HCT116 (cell line): ENCODE data around the gene RPS6KC1. TPM values are rescaled to one million over a fixed set of nuclear protein-coding genes. Genes with fewer than 3 reads are reported as not detected.

Source experiments
- ATAC-seq: fragments of 200-7000 bp; cut with Tn5 transposase; 2 replicates; pipeline ENCODE4 v1.9.1; 2020; ENCODE audit warnings: mild to moderate bottlenecking, moderate library complexity
- BruUV-seq: library from RNA; stranded (reverse); fragments of 400-500 nt; replicated peaks from 2 replicates; lab custom pipeline; 2021; lab: Mats Ljungman, UMichigan
- CTCF ChIA-PET: fragments of 300-600 bp; sonication (Branson Sonifier 250); formaldehyde crosslinking; loops from one replicate; lab custom pipeline; 2021; ENCODE audit warnings: antibody characterized with exemption; lab: Charles Lee
- POLR2A ChIA-PET: fragments of 300-600, 350-600 bp; sonication (Branson Sonifier 250); formaldehyde crosslinking; loops from one replicate; lab custom pipeline; 2021; ENCODE audit warnings: antibody characterized with exemption; lab: Charles Lee
- RAD21 ChIA-PET, 2 experiments: fragments of 300-600 bp; sonication (Branson Sonifier 250); formaldehyde crosslinking; loops; one replicate each; lab custom pipeline; 2023; ENCODE audit warnings: low total read pairs in 2 of 2; ENCODE audit not compliant: uncharacterized antibody in 2 of 2, unreplicated experiment in 2 of 2, low non-redundant PET in 1 of 2; lab: Charles Lee
- DNase-seq: peaks from one replicate; pipeline ENCODE4 v3.0.0-alpha.2; 2010; ENCODE audit warnings: low read depth, low spot score
- H2AFZ ChIP-seq: fragments of 200-600 bp; shearing (Covaris generic), sonication (generic); 2 replicates; pipeline ENCODE4 v1.6.1; 2017; ENCODE audit warnings: low read depth, mixed run types, mixed read lengths, antibody characterized with exemption, low read length; ENCODE audit not compliant: poor library complexity, severe bottlenecking
- H3K27ac ChIP-seq: 2 replicates; pipeline ENCODE4 v1.5.1; 2012; ENCODE audit warnings: low read depth, low read length
- H3K27me3 ChIP-seq: fragments of 200-600 bp; sonication (generic); 2 replicates; pipeline ENCODE4 v1.6.1; 2016; ENCODE audit warnings: mixed run types, low read length, mixed read lengths; ENCODE audit not compliant: insufficient read depth
- H3K36me3 ChIP-seq, 2 experiments: fragments of 200-500 bp in 1 of 2; fragments of 200-600 bp in 1 of 2; sonication (Bioruptor generic) in 1 of 2; sonication (generic) in 1 of 2; 2 replicates each; pipeline versions ENCODE4 v1.5.1 to v1.6.1; 2014 to 2016; ENCODE audit warnings: low read length in 2 of 2, inconsistent platforms in 1 of 2, mixed read lengths in 1 of 2, mixed run types in 1 of 2; ENCODE audit not compliant: insufficient read depth in 2 of 2, control insufficient read depth in 1 of 2
- H3K4me1 ChIP-seq, 2 experiments: fragments of 200-600 bp in 1 of 2; sonication (generic) in 1 of 2; 2 replicates each; pipeline versions ENCODE4 v1.5.1 to v1.6.1; 2012 to 2017; ENCODE audit warnings: low read length in 2 of 2, inconsistent platforms in 1 of 2, mild to moderate bottlenecking in 1 of 2, mixed read lengths in 1 of 2, mixed run types in 1 of 2, moderate library complexity in 1 of 2; ENCODE audit not compliant: insufficient read depth in 2 of 2, control insufficient read depth in 1 of 2
- H3K4me2 ChIP-seq: fragments of 200-600 bp; sonication (generic); 2 replicates; pipeline ENCODE4 v1.6.1; 2017; ENCODE audit warnings: mixed run types, low read length, mixed read lengths
- H3K4me3 ChIP-seq, 2 experiments: fragments of 200-600 bp in 1 of 2; sonication (generic) in 1 of 2; replicated peaks in 1 of 2; 2 replicates each; pipeline ENCODE4 v1.5.1; 2011 to 2016; ENCODE audit warnings: low read length in 2 of 2, control low read depth in 1 of 2, low read depth in 1 of 2, mild to moderate bottlenecking in 1 of 2, mixed read lengths in 1 of 2, mixed run types in 1 of 2
- H3K79me2 ChIP-seq: fragments of 200-600 bp; sonication (generic); 2 replicates; pipeline ENCODE4 v1.6.1; 2017; ENCODE audit warnings: mild to moderate bottlenecking, mixed run types, low read length, moderate library complexity, mixed read lengths; ENCODE audit not compliant: insufficient read depth
- H3K9ac ChIP-seq: fragments of 200-600 bp; sonication (generic); 2 replicates; pipeline ENCODE4 v1.6.1; 2016; ENCODE audit warnings: low read length, mixed read lengths
- H3K9me2 ChIP-seq: fragments of 200-600 bp; sonication (generic), shearing (Covaris generic); 2 replicates; pipeline ENCODE4 v1.6.1; 2017; ENCODE audit warnings: mixed run types, mild to moderate bottlenecking, moderate library complexity; ENCODE audit not compliant: insufficient read depth
- H3K9me3 ChIP-seq, 2 experiments: fragments of 200-500 bp in 1 of 2; fragments of 200-600 bp in 1 of 2; sonication (Bioruptor generic) in 1 of 2; sonication (generic) in 1 of 2; 2 replicates each; pipeline ENCODE4 v1.6.1; 2014 to 2017; ENCODE audit warnings: low read length in 2 of 2, mixed read lengths in 2 of 2, inconsistent platforms in 1 of 2, low read depth in 1 of 2, mild to moderate bottlenecking in 1 of 2, mixed run types in 1 of 2, moderate library complexity in 1 of 2; ENCODE audit not compliant: control insufficient read depth in 1 of 2, insufficient read depth in 1 of 2
- H4K20me1 ChIP-seq: fragments of 200-600 bp; sonication (generic), shearing (Covaris generic); 2 replicates; pipeline ENCODE4 v1.6.1; 2017; ENCODE audit warnings: mixed run types, mild to moderate bottlenecking, moderate library complexity; ENCODE audit not compliant: insufficient read depth
- CBX3 ChIP-seq: IDR thresholded peaks from 2 replicates; pipeline ENCODE4 v1.6.1; 2012; ENCODE audit warnings: low read depth
- CEBPB ChIP-seq: IDR thresholded peaks from 2 replicates; pipeline ENCODE4 v1.6.1; 2012; ENCODE audit warnings: low read depth
- ELF1 ChIP-seq: IDR thresholded peaks from 2 replicates; pipeline ENCODE4 v1.6.1; 2012; ENCODE audit warnings: low read depth, borderline replicate concordance
- EZH2 ChIP-seq: fragments of 200-600 bp; sonication (generic); IDR thresholded peaks from 2 replicates; pipeline ENCODE4 v1.6.1; 2017; ENCODE audit warnings: antibody characterized with exemption, mixed run types
- EZH2phosphoT487 ChIP-seq: fragments of 200-600 bp; IDR thresholded peaks from 2 replicates; pipeline ENCODE4 v1.6.1; 2018; ENCODE audit warnings: antibody characterized with exemption, borderline replicate concordance
- FOSL1 ChIP-seq: IDR thresholded peaks from 2 replicates; pipeline ENCODE4 v1.6.1; 2012; ENCODE audit warnings: low read depth
- JUND ChIP-seq: IDR thresholded peaks from 2 replicates; pipeline ENCODE4 v1.6.1; 2012
- MAX ChIP-seq: IDR thresholded peaks from 2 replicates; pipeline ENCODE4 v1.6.1; 2012
- POLR2AphosphoS5 ChIP-seq: IDR thresholded peaks from 2 replicates; pipeline ENCODE4 v1.6.1; 2011; ENCODE audit warnings: mild to moderate bottlenecking, low read depth, low read length, moderate library complexity
- RAD21 ChIP-seq: IDR thresholded peaks from 2 replicates; pipeline ENCODE4 v1.6.1; 2012; ENCODE audit warnings: low read depth, mild to moderate bottlenecking
- SIN3A ChIP-seq: IDR thresholded peaks from 2 replicates; pipeline ENCODE4 v1.6.1; 2012; ENCODE audit warnings: low read depth
- SP1 ChIP-seq: IDR thresholded peaks from 2 replicates; pipeline ENCODE4 v1.6.1; 2012; ENCODE audit warnings: low read depth
- SRF ChIP-seq: IDR thresholded peaks from 2 replicates; pipeline ENCODE4 v1.6.1; 2012; ENCODE audit warnings: low read depth
- TCF7L2 ChIP-seq: IDR thresholded peaks from 2 replicates; pipeline ENCODE4 v1.7.0; 2011; ENCODE audit warnings: borderline replicate concordance, inconsistent platforms; ENCODE audit not compliant: insufficient read depth, insufficient read length; ENCODE audit errors: extremely low read depth
- YY1 ChIP-seq: IDR thresholded peaks from 2 replicates; pipeline ENCODE4 v1.6.1; 2011; ENCODE audit warnings: low read length, low read depth, moderate library complexity, mild to moderate bottlenecking; ENCODE audit not compliant: insufficient replicate concordance; ENCODE audit errors: extremely low read depth
- ZBTB33 ChIP-seq: IDR thresholded peaks from 2 replicates; pipeline ENCODE4 v1.6.1; 2011; ENCODE audit warnings: mild to moderate bottlenecking, low read length, moderate library complexity; ENCODE audit not compliant: insufficient replicate concordance; ENCODE audit errors: extremely low read depth
- intact Hi-C: fragments of 100-400 bp; cut with micrococcal nuclease; formaldehyde crosslinking; loops from 2 replicates; pipeline ENCODE4 v1.10.0; 2022
- total RNA-seq: library from RNA; stranded (reverse); gene quantifications from one replicate; pipeline ENCODE4 v1.2.1, GENCODE V29; 2021; ENCODE audit not compliant: unreplicated experiment
- TF ChIP-seq, protein P1 (sequence below): IDR thresholded peaks from 2 replicates; pipeline ENCODE4 v1.6.1; 2012
- TF ChIP-seq, protein P2 (sequence below): IDR thresholded peaks from 2 replicates; pipeline ENCODE4 v1.6.1; 2012; ENCODE audit warnings: low read depth

The RPS6KC1 gene
- total RNA-seq, 1 experiment from 2014 or later = 15.9 TPM

GRCh38 chr1:213051881-213052202 lies 801 bp downstream of the RPS6KC1 start:
- Histone ChIP-seq H3K9me2 (no peaks in the 10 kb centered on the region), H3K36me3 (no peaks in the 10 kb centered on the region), H3K4me1 (peaks cover 8 to 24% of the 10 kb centered on the region in 2 experiments; a peak in 3 of 4 replicates), H3K27ac (peak overlapping the region; percentile 60; the same call in 1 of the 2 replicates), H3K79me2 (peaks cover 54% of the 10 kb centered on the region), H3K4me2 (peak overlapping the region; percentile 83), H3K27me3 (no peaks in the 10 kb centered on the region), H3K4me3 (peak overlapping the region; percentile 93), H2AFZ (no peak overlapping the region), H3K9me3 (no peaks in the 10 kb centered on the region), H3K9ac (peak overlapping the region; percentile 70), H4K20me1 (no peaks in the 10 kb centered on the region)
- no peak for ATAC-seq
- BruUV-seq = TSS peak; percentile 75
- no peak for TF ChIP-seq EZH2phosphoT487
- TF ChIP-seq, protein P1, sequence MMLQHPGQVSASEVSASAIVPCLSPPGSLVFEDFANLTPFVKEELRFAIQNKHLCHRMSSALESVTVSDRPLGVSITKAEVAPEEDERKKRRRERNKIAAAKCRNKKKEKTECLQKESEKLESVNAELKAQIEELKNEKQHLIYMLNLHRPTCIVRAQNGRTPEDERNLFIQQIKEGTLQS = no peak
- no peak for TF ChIP-seq FOSL1
- TF ChIP-seq SIN3A = no peak
- no peak for TF ChIP-seq POLR2AphosphoS5
- no peak for TF ChIP-seq RAD21
- no peak for TF ChIP-seq ELF1
- no peak for TF ChIP-seq SP1
- no peak for TF ChIP-seq CBX3
- no peak for TF ChIP-seq JUND
- TF ChIP-seq ZBTB33 = no peak
- TF ChIP-seq TCF7L2 = no peak
- TF ChIP-seq CEBPB = no peak
- no peak for TF ChIP-seq MAX
- TF ChIP-seq SRF = no peak
- TF ChIP-seq, protein P2, sequence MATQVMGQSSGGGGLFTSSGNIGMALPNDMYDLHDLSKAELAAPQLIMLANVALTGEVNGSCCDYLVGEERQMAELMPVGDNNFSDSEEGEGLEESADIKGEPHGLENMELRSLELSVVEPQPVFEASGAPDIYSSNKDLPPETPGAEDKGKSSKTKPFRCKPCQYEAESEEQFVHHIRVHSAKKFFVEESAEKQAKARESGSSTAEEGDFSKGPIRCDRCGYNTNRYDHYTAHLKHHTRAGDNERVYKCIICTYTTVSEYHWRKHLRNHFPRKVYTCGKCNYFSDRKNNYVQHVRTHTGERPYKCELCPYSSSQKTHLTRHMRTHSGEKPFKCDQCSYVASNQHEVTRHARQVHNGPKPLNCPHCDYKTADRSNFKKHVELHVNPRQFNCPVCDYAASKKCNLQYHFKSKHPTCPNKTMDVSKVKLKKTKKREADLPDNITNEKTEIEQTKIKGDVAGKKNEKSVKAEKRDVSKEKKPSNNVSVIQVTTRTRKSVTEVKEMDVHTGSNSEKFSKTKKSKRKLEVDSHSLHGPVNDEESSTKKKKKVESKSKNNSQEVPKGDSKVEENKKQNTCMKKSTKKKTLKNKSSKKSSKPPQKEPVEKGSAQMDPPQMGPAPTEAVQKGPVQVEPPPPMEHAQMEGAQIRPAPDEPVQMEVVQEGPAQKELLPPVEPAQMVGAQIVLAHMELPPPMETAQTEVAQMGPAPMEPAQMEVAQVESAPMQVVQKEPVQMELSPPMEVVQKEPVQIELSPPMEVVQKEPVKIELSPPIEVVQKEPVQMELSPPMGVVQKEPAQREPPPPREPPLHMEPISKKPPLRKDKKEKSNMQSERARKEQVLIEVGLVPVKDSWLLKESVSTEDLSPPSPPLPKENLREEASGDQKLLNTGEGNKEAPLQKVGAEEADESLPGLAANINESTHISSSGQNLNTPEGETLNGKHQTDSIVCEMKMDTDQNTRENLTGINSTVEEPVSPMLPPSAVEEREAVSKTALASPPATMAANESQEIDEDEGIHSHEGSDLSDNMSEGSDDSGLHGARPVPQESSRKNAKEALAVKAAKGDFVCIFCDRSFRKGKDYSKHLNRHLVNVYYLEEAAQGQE = no peak
- no peak for TF ChIP-seq EZH2
- no peak for TF ChIP-seq YY1
- ChIA-PET CTCF (no interaction called here), POLR2A (interaction anchor here (0.6 kb wide), 1 partner anchor 19 kb away, joined by 3 read pairs; no protein-coding TSS in a partner anchor), RAD21 (no interaction called here)
- no peak for DNase-seq
- intact Hi-C loops = no loop called here
